OCI-LY3 (cell line): ENCODE measurements around the gene PHF19.

ENCODE experiments used
- H2AFZ ChIP-seq: fragments of 200-600, 300-600 bp; shearing (Covaris generic); 2 replicates; pipeline ENCODE4 v1.6.0; 2014; ENCODE audit warnings: antibody characterized with exemption, low read depth, low read length
- H3K27ac ChIP-seq: fragments of 200-600, 300-600 bp; sonication (generic); 2 replicates; pipeline ENCODE4 v1.5.1; 2014; ENCODE audit warnings: mild to moderate bottlenecking, low read length, moderate library complexity, mixed read lengths
- H3K27me3 ChIP-seq: fragments of 200-600, 300-600 bp; sonication (generic); 2 replicates; pipeline ENCODE4 v1.6.1; 2014; ENCODE audit warnings: low read depth, low read length, mixed read lengths
- H3K36me3 ChIP-seq: fragments of 200-600, 300-600 bp; sonication (generic); replicated peaks from 2 replicates; pipeline ENCODE3; 2014; ENCODE audit warnings: low read depth, low read length, mixed read lengths
- H3K4me1 ChIP-seq: fragments of 300-600, 200-600 bp; sonication (generic); 2 replicates; pipeline ENCODE4 v1.6.1; 2014; ENCODE audit warnings: low read length, mixed read lengths
- H3K4me2 ChIP-seq: fragments of 200-600, 300-600 bp; sonication (generic); 2 replicates; pipeline ENCODE4 v1.6.1; 2014; ENCODE audit warnings: low read length, mixed read lengths
- H3K4me3 ChIP-seq: fragments of 300-600, 200-600 bp; sonication (generic); 2 replicates; pipeline ENCODE4 v1.5.1; 2014; ENCODE audit warnings: antibody characterized with exemption, mild to moderate bottlenecking, low read length, moderate library complexity
- H3K79me2 ChIP-seq: fragments of 300-600, 200-600 bp; shearing (Covaris generic); 2 replicates; pipeline ENCODE4 v1.6.1; 2014; ENCODE audit warnings: mild to moderate bottlenecking, low read length, mixed read lengths
- H3K9ac ChIP-seq: fragments of 300-600, 200-600 bp; shearing (Covaris generic); 2 replicates; pipeline ENCODE4 v1.6.0; 2014; ENCODE audit warnings: mild to moderate bottlenecking, low read length, moderate library complexity
- H3K9me3 ChIP-seq: fragments of 200-600, 300-600 bp; shearing (Covaris generic); 2 replicates; pipeline ENCODE4 v1.6.1; 2014; ENCODE audit warnings: low read length, mixed read lengths; ENCODE audit not compliant: insufficient read depth
- H4K20me1 ChIP-seq: fragments of 200-600, 300-600 bp; sonication (generic); 2 replicates; pipeline ENCODE4 v1.6.1; 2016; ENCODE audit warnings: low read length, mixed read lengths; ENCODE audit not compliant: insufficient read depth
- CTCF ChIP-seq: fragments of 200-600, 300-600 bp; sonication (generic); IDR thresholded peaks from 2 replicates; pipeline ENCODE4 v1.5.1; 2014; ENCODE audit warnings: antibody characterized with exemption, low read length, low read depth
- EZH2phosphoT487 ChIP-seq: fragments of 200-600 bp; shearing (Covaris generic); IDR thresholded peaks from 2 replicates; pipeline ENCODE4 v1.6.1; 2018; ENCODE audit warnings: antibody characterized with exemption, mixed run types, low read depth

PHF19 gene

GRCh38 chr9:120818595-120818994, 58.4 kb downstream of the PHF19 start:
- Histone ChIP-seq H4K20me1 (no peaks in the 10 kb centered on the region), H3K9me3 (no peaks in the 10 kb centered on the region), H3K4me1 (peaks cover 13% of the 10 kb centered on the region), H3K27me3 (no peaks in the 10 kb centered on the region), H3K27ac (no peak overlapping the region), H3K4me3 (no peak overlapping the region), H3K79me2 (no peaks in the 10 kb centered on the region), H2AFZ (no peak overlapping the region), H3K9ac (no peak overlapping the region), H3K36me3 (peaks cover 50% of the 10 kb centered on the region), H3K4me2 (no peak overlapping the region)
- TF ChIP-seq EZH2phosphoT487 (no peak), CTCF (no peak)

GRCh38 chr9:120815075-120815474, 61.9 kb downstream of the PHF19 start:
- no peak overlapping the region for H3K9ac ChIP-seq
- no peaks in the 10 kb centered on the region for H3K9me3 ChIP-seq
- H4K20me1 ChIP-seq = no peaks in the 10 kb centered on the region
- H2AFZ ChIP-seq = no peak overlapping the region
- H3K36me3 ChIP-seq = peaks cover 33% of the 10 kb centered on the region
- H3K4me3 ChIP-seq = no peak overlapping the region
- H3K27me3 ChIP-seq = no peaks in the 10 kb centered on the region
- no peak for TF ChIP-seq CTCF
- no peak for TF ChIP-seq EZH2phosphoT487
- no peak overlapping the region for H3K27ac ChIP-seq
- H3K4me2 ChIP-seq = no peak overlapping the region
- H3K4me1 ChIP-seq = peaks cover 27% of the 10 kb centered on the region
- H3K79me2 ChIP-seq = no peaks in the 10 kb centered on the region

- H3K4me2 ChIP-seq = no peak overlapping the region
- peaks cover 14% of the 10 kb centered on the region for H3K36me3 ChIP-seq
- H3K9me3 ChIP-seq = peaks cover 12% of the 10 kb centered on the region
- no peak overlapping the region for H2AFZ ChIP-seq
- no peaks in the 10 kb centered on the region for H3K79me2 ChIP-seq
- peaks cover 18% of the 10 kb centered on the region for H3K4me1 ChIP-seq
- H4K20me1 ChIP-seq = no peaks in the 10 kb centered on the region
- no peak overlapping the region for H3K4me3 ChIP-seq
- no peak overlapping the region for H3K9ac ChIP-seq
- H3K27me3 ChIP-seq = no peaks in the 10 kb centered on the region
- H3K27ac ChIP-seq = no peak overlapping the region
- no peak for TF ChIP-seq EZH2phosphoT487
- no peak for TF ChIP-seq CTCF
Measured at GRCh38 chr9:120808931-120809330, 68.1 kb downstream of the PHF19 start.

GRCh38 chr9:120807607-120808379, 69.2 kb downstream of the PHF19 start:
- H3K79me2 ChIP-seq = no peaks in the 10 kb centered on the region
- H3K9ac ChIP-seq = no peak overlapping the region
- no peaks in the 10 kb centered on the region for H3K27me3 ChIP-seq
- peaks cover 6% of the 10 kb centered on the region for H3K4me1 ChIP-seq
- H4K20me1 ChIP-seq = no peaks in the 10 kb centered on the region
- peaks cover 14% of the 10 kb centered on the region for H3K36me3 ChIP-seq
- H3K4me3 ChIP-seq = no peak overlapping the region
- peaks cover 12% of the 10 kb centered on the region for H3K9me3 ChIP-seq
- no peak overlapping the region for H3K4me2 ChIP-seq
- no peak overlapping the region for H3K27ac ChIP-seq
- no peak for TF ChIP-seq EZH2phosphoT487
- TF ChIP-seq CTCF = no peak
- H2AFZ ChIP-seq = no peak overlapping the region
